Karpas-422 (cell line): Measurements from ENCODE around the gene PIGM. TPM values are rescaled to one million over a fixed set of nuclear protein-coding genes. Genes with fewer than 3 reads are reported as not detected.

Source experiments
- DNase-seq: peaks from one replicate; pipeline ENCODE4 v3.0.0-alpha.2; 2015
- H2AFZ ChIP-seq: fragments of 200-600 bp; sonication (generic); 2 replicates; pipeline ENCODE4 v1.6.1; 2014; ENCODE audit warnings: antibody characterized with exemption, low read length, mixed read lengths
- H3K27ac ChIP-seq: fragments of 200-600 bp; sonication (generic); 2 replicates; pipeline ENCODE4 v1.5.1; 2014; ENCODE audit warnings: mild to moderate bottlenecking, low read length, moderate library complexity
- H3K27me3 ChIP-seq: fragments of 200-600 bp; sonication (generic); 2 replicates; pipeline ENCODE4 v1.6.1; 2014; ENCODE audit warnings: low read length, mixed read lengths
- H3K36me3 ChIP-seq: fragments of 200-600 bp; sonication (generic); 2 replicates; pipeline ENCODE4 v1.6.1; 2014; ENCODE audit warnings: low read length, mixed read lengths; ENCODE audit not compliant: insufficient read depth
- H3K4me1 ChIP-seq: fragments of 200-600 bp; sonication (generic); 2 replicates; pipeline ENCODE4 v1.6.1; 2014; ENCODE audit warnings: mild to moderate bottlenecking, low read length, mixed read lengths
- H3K4me2 ChIP-seq: fragments of 200-600 bp; sonication (generic); 2 replicates; pipeline ENCODE4 v1.6.1; 2014; ENCODE audit warnings: low read length, low read depth, mild to moderate bottlenecking; ENCODE audit not compliant: poor library complexity, severe bottlenecking
- H3K4me3 ChIP-seq: fragments of 200-600 bp; sonication (generic); 2 replicates; pipeline ENCODE4 v1.5.1; 2014; ENCODE audit warnings: mild to moderate bottlenecking, antibody characterized with exemption, low read length, mixed read lengths
- H3K79me2 ChIP-seq: fragments of 200-600 bp; sonication (generic); 2 replicates; pipeline ENCODE4 v1.6.1; 2014; ENCODE audit warnings: mild to moderate bottlenecking, low read length, mixed read lengths
- H3K9ac ChIP-seq: fragments of 200-600 bp; sonication (generic); 2 replicates; pipeline ENCODE4 v1.6.0; 2014; ENCODE audit warnings: low read length
- H3K9me2 ChIP-seq: fragments of 200-600 bp; sonication (generic), shearing (Covaris generic); replicated peaks from 2 replicates; pipeline ENCODE4 v1.6.0; 2014; ENCODE audit warnings: mild to moderate bottlenecking, low read length, moderate library complexity; ENCODE audit not compliant: insufficient read depth
- H3K9me3 ChIP-seq: fragments of 300-700, 200-600 bp; sonication (generic); 2 replicates; pipeline ENCODE4 v1.6.1; 2014; ENCODE audit warnings: low read length, mixed read lengths
- H4K20me1 ChIP-seq: fragments of 200-600 bp; sonication (generic); 2 replicates; pipeline ENCODE4 v1.6.1; 2014; ENCODE audit warnings: mild to moderate bottlenecking, antibody characterized with exemption, low read length, low read depth; ENCODE audit not compliant: insufficient read depth
- total RNA-seq: library from RNA; depleted of rRNA; stranded (reverse); fragments of >200 nt; shearing (Covaris generic); gene quantifications from 2 replicates; pipeline ENCODE4 v1.2.3, GENCODE V29; 2014; ENCODE audit warnings: low replicate concordance

Gene PIGM
- total RNA-seq, 1 experiment from 2014 or later: 6.3 TPM

GRCh38 chr1:160009081-160009480 is 22.7 kb downstream of the PIGM start:
- no peaks in the 10 kb centered on the region for H3K36me3 ChIP-seq
- peak; percentile 6 for DNase-seq
- H3K9me2 ChIP-seq: no peaks in the 10 kb centered on the region
- no peak overlapping the region for H2AFZ ChIP-seq
- H3K4me2 ChIP-seq: no peak overlapping the region
- H3K9ac ChIP-seq: no peak overlapping the region
- H3K27me3 ChIP-seq: no peaks in the 10 kb centered on the region
- no peak overlapping the region for H3K4me3 ChIP-seq
- H4K20me1 ChIP-seq: no peaks in the 10 kb centered on the region
- H3K4me1 ChIP-seq: no peaks in the 10 kb centered on the region
- no peaks in the 10 kb centered on the region for H3K79me2 ChIP-seq
- no peak overlapping the region for H3K27ac ChIP-seq
- H3K9me3 ChIP-seq: no peaks in the 10 kb centered on the region

- H3K36me3 ChIP-seq: no peaks in the 10 kb centered on the region
- no peaks in the 10 kb centered on the region for H3K9me2 ChIP-seq
- H3K9me3 ChIP-seq: no peaks in the 10 kb centered on the region
- no peaks in the 10 kb centered on the region for H3K4me1 ChIP-seq
- no peaks in the 10 kb centered on the region for H3K27me3 ChIP-seq
- no peak overlapping the region for H3K4me3 ChIP-seq
- H2AFZ ChIP-seq: no peak overlapping the region
- H4K20me1 ChIP-seq: no peaks in the 10 kb centered on the region
- H3K79me2 ChIP-seq: no peaks in the 10 kb centered on the region
- H3K27ac ChIP-seq: no peak overlapping the region
- DNase-seq: peak; percentile 72
- no peak overlapping the region for H3K9ac ChIP-seq
- H3K4me2 ChIP-seq: no peak overlapping the region
These were observed 24.1 kb downstream of the PIGM start for GRCh38 chr1:160007577-160008200.

- Histone ChIP-seq H3K36me3 (no peaks in the 10 kb centered on the region), H3K79me2 (no peaks in the 10 kb centered on the region), H2AFZ (no peak overlapping the region), H3K27me3 (no peaks in the 10 kb centered on the region), H3K4me3 (no peak overlapping the region), H3K9ac (no peak overlapping the region), H3K4me1 (no peaks in the 10 kb centered on the region), H3K9me3 (no peaks in the 10 kb centered on the region), H4K20me1 (no peaks in the 10 kb centered on the region), H3K4me2 (no peak overlapping the region), H3K27ac (no peak overlapping the region), H3K9me2 (no peaks in the 10 kb centered on the region)
- DNase-seq: peak; percentile 88
These were observed 25.4 kb downstream of the PIGM start for GRCh38 chr1:160006312-160006940.

- Histone ChIP-seq H4K20me1 (no peaks in the 10 kb centered on the region), H3K4me3 (no peak overlapping the region), H3K27ac (no peak overlapping the region), H3K79me2 (no peaks in the 10 kb centered on the region), H3K9ac (no peak overlapping the region), H3K4me1 (no peaks in the 10 kb centered on the region), H3K36me3 (no peaks in the 10 kb centered on the region), H3K9me2 (no peaks in the 10 kb centered on the region), H3K9me3 (no peaks in the 10 kb centered on the region), H3K27me3 (no peaks in the 10 kb centered on the region), H2AFZ (no peak overlapping the region), H3K4me2 (no peak overlapping the region)
- no peak for DNase-seq
These were observed 26.7 kb downstream of the PIGM start for GRCh38 chr1:160005070-160005469.

GRCh38 chr1:160004425-160004824 is 27.4 kb downstream of the PIGM start:
- H3K79me2 ChIP-seq: no peaks in the 10 kb centered on the region
- no peaks in the 10 kb centered on the region for H3K27me3 ChIP-seq
- no peaks in the 10 kb centered on the region for H4K20me1 ChIP-seq
- DNase-seq: peak; percentile 15
- H3K4me3 ChIP-seq: no peak overlapping the region
- no peaks in the 10 kb centered on the region for H3K36me3 ChIP-seq
- no peak overlapping the region for H2AFZ ChIP-seq
- no peaks in the 10 kb centered on the region for H3K4me1 ChIP-seq
- H3K9me3 ChIP-seq: no peaks in the 10 kb centered on the region
- H3K4me2 ChIP-seq: no peak overlapping the region
- no peak overlapping the region for H3K9ac ChIP-seq
- no peak overlapping the region for H3K27ac ChIP-seq
- H3K9me2 ChIP-seq: no peaks in the 10 kb centered on the region

GRCh38 chr1:160004001-160004400 is 27.8 kb downstream of the PIGM start:
- H3K36me3 ChIP-seq: no peaks in the 10 kb centered on the region
- no peaks in the 10 kb centered on the region for H3K79me2 ChIP-seq
- H3K9me2 ChIP-seq: no peaks in the 10 kb centered on the region
- peak; percentile 25 for DNase-seq
- no peaks in the 10 kb centered on the region for H3K27me3 ChIP-seq
- no peaks in the 10 kb centered on the region for H3K9me3 ChIP-seq
- no peak overlapping the region for H3K27ac ChIP-seq
- no peaks in the 10 kb centered on the region for H3K4me1 ChIP-seq
- H4K20me1 ChIP-seq: no peaks in the 10 kb centered on the region
- no peak overlapping the region for H3K4me3 ChIP-seq
- no peak overlapping the region for H3K4me2 ChIP-seq
- H2AFZ ChIP-seq: no peak overlapping the region
- no peak overlapping the region for H3K9ac ChIP-seq

GRCh38 chr1:160001440-160001839 is 30.4 kb downstream of the PIGM start:
- Histone ChIP-seq H3K27ac (no peak overlapping the region), H2AFZ (no peak overlapping the region), H3K9me2 (no peaks in the 10 kb centered on the region), H3K4me2 (no peak overlapping the region), H3K4me3 (no peak overlapping the region), H3K4me1 (no peaks in the 10 kb centered on the region), H3K27me3 (no peaks in the 10 kb centered on the region), H3K36me3 (no peaks in the 10 kb centered on the region), H3K79me2 (no peaks in the 10 kb centered on the region), H3K9ac (no peak overlapping the region), H3K9me3 (no peaks in the 10 kb centered on the region), H4K20me1 (no peaks in the 10 kb centered on the region)
- peak; percentile 4 for DNase-seq

- Histone ChIP-seq H3K4me1 (no peaks in the 10 kb centered on the region), H3K4me2 (no peak overlapping the region), H3K27ac (no peak overlapping the region), H3K9me2 (no peaks in the 10 kb centered on the region), H3K79me2 (no peaks in the 10 kb centered on the region), H3K27me3 (no peaks in the 10 kb centered on the region), H3K36me3 (no peaks in the 10 kb centered on the region), H3K9ac (no peak overlapping the region), H3K9me3 (no peaks in the 10 kb centered on the region), H3K4me3 (no peak overlapping the region), H2AFZ (no peak overlapping the region), H4K20me1 (no peaks in the 10 kb centered on the region)
- DNase-seq: peak; percentile 16
These were observed 32.6 kb downstream of the PIGM start for GRCh38 chr1:159999204-159999603.
